GM19395 (cell line): ENCODE data around the gene SECTM1.

Source experiments
- ATAC-seq: cut with Tn5 transposase; IDR thresholded peaks from one replicate; pipeline ENCODE4 v1.9.1; 2021; ENCODE audit warnings: mild to moderate bottlenecking, moderate library complexity; ENCODE audit not compliant: unreplicated experiment

The SECTM1 gene

GRCh38 chr17:82283208-82283749 is 50.3 kb downstream of the SECTM1 start:
- ATAC-seq = no peak

GRCh38 chr17:82282239-82283207 is 51.0 kb downstream of the SECTM1 start:
- no peak for ATAC-seq

- no peak for ATAC-seq
Measured at GRCh38 chr17:82281502-82282238, 51.9 kb downstream of the SECTM1 start.

- ATAC-seq = no peak
Measured at GRCh38 chr17:82281076-82281475, 52.5 kb downstream of the SECTM1 start.

GRCh38 chr17:82280537-82280936 is 53.0 kb downstream of the SECTM1 start:
- no peak for ATAC-seq

- no peak for ATAC-seq
Measured at GRCh38 chr17:82278786-82279391, 54.7 kb downstream of the SECTM1 start.

GRCh38 chr17:82278308-82278707 is 55.3 kb downstream of the SECTM1 start:
- ATAC-seq = no peak

- no peak for ATAC-seq
Measured at GRCh38 chr17:82277851-82278250, 55.7 kb downstream of the SECTM1 start.

GRCh38 chr17:82276938-82277337 is 56.6 kb downstream of the SECTM1 start:
- no peak for ATAC-seq

GRCh38 chr17:82275326-82275725 is 58.2 kb downstream of the SECTM1 start:
- ATAC-seq = no peak

GRCh38 chr17:82274134-82275020 is 59.2 kb downstream of the SECTM1 start:
- ATAC-seq = no peak

- peak; percentile 79 for ATAC-seq
Measured at GRCh38 chr17:82273327-82274133, 60.0 kb downstream of the SECTM1 start, which contains the start of gene CSNK1D. TSS of gene CSNK1D (minus strand) at chr17:82273700. CDS start at chr17:82273381, 319 bp downstream.

- ATAC-seq = peak; percentile 8
Measured at GRCh38 chr17:82272495-82273326, 60.9 kb downstream of the SECTM1 start.

GRCh38 chr17:82271401-82271800 is 62.2 kb downstream of the SECTM1 start:
- no peak for ATAC-seq
